22Rv1 (cell line): ENCODE measurements around the gene CLEC7A.

ENCODE experiments used
- ZFX ChIP-seq: fragments of 450-650 bp; IDR thresholded peaks from 2 replicates; pipeline ENCODE4 v1.6.1; 2017; ENCODE audit warnings: antibody characterized with exemption, borderline replicate concordance
- TF ChIP-seq, protein P1 (sequence below): fragments of 450-650 bp; IDR thresholded peaks from 2 replicates; pipeline ENCODE4 v1.5.1; 2017; ENCODE audit warnings: mild to moderate bottlenecking

DNA sequence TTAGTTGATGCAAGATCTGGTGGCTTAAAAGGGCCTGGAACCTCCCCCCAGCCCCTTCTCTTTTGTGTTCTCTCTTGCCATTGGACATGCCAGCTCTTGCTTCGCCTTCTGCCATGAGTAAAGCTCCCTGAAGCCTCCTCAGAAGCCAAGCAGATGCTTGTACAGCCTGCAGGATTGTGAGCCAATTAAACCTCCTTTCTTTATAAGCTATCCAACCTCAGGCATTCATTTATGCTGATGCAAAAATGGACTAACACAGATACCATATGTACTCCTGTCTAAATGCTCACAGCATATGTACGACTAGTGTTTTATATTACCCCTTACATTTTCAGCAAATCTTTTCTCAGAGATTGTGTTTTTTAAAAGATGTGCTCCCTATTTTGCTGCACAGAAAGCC lies 57.9 kb downstream of the CLEC7A start:
- TF ChIP-seq, protein P1, sequence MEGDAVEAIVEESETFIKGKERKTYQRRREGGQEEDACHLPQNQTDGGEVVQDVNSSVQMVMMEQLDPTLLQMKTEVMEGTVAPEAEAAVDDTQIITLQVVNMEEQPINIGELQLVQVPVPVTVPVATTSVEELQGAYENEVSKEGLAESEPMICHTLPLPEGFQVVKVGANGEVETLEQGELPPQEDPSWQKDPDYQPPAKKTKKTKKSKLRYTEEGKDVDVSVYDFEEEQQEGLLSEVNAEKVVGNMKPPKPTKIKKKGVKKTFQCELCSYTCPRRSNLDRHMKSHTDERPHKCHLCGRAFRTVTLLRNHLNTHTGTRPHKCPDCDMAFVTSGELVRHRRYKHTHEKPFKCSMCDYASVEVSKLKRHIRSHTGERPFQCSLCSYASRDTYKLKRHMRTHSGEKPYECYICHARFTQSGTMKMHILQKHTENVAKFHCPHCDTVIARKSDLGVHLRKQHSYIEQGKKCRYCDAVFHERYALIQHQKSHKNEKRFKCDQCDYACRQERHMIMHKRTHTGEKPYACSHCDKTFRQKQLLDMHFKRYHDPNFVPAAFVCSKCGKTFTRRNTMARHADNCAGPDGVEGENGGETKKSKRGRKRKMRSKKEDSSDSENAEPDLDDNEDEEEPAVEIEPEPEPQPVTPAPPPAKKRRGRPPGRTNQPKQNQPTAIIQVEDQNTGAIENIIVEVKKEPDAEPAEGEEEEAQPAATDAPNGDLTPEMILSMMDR, result no peak
- TF ChIP-seq ZFX, result no peak
